Forelimb muscle (tissue), 1 donor: Measurements from ENCODE around the gene CLSTN2. TPM values are rescaled to one million over a fixed set of nuclear protein-coding genes. Genes with fewer than 3 reads are reported as not detected.

Experiments used
- DNase-seq: peaks from one replicate; pipeline ENCODE4 v3.0.0-alpha.2; 2013; ENCODE audit warnings: low read depth
- polyA plus RNA-seq: library from polyadenylated mRNA; unstranded; fragments of 120-200 nt; gene quantifications from one replicate; pipeline ENCODE4 v1.2.1, GENCODE V29; 2013; ENCODE audit not compliant: insufficient read length

The CLSTN2 gene
- polyA plus RNA-seq, 1 donor = 2.1 TPM

DNA sequence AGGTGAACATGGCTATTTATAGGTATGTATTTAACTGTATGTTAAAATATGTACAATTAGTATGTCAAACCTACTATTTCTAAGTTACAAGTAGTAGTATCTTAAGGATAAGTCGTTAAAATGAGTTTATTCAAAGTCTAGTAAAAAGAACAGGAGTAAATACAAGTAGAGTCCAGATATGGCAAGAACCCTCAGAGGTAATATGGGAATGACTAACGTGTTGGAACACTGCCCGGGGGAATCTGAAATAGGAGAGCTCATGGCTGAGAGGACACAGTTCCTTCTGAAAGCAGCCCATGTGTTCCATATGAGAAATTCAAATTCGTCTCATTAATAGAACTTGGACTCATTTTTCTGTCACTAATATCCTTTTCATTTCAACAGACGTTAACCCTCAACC, 158.8 kb downstream of the CLSTN2 start:
- DNase-seq = peak; percentile 80

DNA sequence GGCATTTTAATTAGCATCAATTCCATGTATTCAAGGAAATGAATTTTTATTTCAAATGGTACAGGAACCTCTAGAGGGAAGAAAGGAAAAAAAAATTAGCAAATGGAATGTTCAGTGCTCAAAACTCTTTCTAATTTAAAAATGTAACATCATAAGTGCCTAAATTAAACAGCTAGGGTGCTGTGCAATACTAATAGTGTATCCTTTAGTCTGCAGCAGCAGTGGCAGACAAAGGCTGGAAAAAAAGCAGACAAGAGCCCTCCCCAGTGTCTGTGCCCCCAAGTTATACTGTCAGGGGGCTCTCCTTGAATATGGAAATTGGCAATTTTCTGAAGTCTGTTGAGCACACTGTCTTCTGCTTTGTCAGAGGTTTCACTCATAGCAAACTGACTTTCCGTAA, 159.5 kb downstream of the CLSTN2 start:
- DNase-seq = no peak

DNA sequence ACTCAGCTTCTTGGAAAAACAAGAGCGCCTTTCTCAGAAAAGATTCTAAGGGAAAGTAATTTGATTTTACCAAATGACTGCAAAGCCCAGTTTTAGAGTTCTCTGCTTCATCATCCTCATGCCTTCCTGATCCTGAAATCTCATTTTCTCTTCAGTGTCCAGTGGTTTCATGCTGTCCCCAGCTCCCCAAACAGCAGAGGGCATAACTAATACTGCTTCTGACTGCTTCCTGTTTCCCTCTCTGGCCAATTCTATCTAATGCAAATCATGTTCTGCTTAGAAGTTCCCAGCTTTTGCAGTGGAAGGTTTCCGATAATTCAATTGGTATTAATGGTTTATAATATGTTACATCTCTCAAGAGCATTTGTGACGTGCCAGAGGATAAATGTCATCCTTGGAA, 161.1 kb downstream of the CLSTN2 start:
- DNase-seq = no peak

DNA sequence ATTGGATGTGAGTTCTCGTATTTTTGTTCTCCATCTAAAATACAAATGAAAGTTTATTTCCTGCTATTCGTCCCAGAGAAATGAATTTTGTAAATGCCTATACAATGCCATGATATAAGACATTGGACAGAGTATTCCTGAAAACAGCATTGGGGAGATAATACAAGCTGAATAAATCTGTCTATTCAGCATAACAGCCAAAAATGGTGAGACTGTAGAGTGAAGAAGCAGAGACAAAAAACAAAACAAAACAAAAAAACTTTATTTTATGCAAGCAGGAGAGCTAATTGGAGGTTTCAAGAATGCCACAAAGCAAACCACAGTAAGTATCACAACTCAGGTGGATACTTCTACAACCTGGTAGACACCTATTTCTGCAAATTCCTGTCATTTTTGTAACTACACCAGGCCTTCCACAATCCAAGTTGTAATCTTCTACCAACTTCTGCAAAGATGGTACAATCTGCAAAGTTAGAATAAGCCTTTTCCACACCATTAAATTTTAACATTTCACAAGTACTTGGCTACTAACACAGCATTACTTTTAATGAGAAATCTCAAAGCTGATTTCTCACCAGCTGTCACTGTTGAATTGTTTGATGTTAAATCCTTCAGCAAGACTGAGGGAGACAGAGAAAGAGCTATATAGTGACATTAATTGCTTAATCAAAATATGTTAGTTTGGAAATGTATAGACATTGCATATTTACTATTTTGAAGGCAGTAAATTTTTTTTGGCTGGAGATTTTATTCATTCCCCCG, 163.1 kb downstream of the CLSTN2 start:
- no peak for DNase-seq

DNA sequence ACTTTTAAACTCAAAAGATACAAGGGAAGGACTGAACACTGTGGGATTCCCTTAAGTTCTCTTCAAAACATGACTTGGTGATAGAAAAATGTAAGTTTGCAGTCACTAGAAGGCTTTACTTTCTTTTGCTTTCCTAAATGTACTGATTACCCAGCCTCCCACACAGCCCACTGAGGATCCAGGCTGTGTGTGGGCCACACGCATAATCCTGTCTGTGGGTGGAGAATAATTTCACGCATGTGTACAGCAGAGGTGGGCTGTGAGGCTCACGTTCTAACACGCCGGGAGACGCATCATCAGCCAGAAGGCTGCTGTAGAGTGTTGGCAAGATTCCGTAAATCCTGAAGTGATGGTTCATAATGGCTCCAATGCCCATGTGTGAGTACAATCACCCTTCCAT, 165.5 kb downstream of the CLSTN2 start:
- no peak for DNase-seq

DNA sequence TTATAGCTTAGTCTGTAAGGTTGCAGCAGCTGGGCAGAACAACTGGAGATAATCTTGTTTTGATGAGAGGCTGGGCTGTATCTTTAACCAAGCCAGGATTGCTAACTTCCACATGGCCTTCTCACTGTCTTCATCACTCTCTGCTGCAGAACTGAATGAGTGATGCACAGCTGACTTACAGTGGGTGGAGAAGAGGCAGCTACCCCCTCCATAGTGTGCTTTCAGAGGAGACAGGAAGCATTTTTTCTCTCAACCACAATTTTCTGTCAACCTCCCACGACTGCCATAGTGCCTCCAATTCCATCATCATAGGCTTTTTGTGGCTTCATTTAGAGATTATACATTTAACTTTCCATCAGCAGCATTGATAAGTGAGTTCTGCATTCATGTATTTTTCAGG, 168.2 kb downstream of the CLSTN2 start:
- no peak for DNase-seq

DNA sequence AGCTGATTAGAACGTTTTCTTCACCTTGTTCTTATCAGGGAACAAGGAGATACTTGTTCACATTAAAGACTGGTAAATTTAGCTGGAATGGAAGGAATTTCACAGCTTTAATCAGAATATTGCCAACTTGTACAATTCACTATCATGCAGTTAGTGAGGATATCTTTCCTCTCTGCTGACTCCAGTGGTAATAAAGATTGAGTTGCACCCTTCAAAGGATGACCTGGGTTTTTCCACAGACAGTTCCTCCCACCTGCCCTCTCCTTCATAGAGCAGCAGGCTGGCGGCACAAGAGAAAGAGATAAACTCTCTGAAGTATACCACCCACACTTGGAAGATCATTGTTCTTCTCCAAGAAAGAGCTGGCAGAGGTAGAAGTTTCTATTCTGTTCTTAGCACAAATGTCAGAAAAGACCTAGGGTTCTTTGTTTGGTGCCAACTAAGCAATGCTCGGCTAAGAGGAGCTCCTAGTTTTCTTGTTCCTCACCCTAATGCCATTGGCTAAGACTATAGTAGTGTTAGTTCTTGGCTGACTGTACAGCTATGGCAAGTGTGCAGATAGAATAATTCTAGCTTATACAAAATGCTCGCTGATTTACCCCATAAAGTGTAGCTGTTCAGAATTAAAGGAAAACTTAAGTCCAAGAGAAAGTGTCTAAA, 169.1 kb downstream of the CLSTN2 start:
- DNase-seq = no peak

DNA sequence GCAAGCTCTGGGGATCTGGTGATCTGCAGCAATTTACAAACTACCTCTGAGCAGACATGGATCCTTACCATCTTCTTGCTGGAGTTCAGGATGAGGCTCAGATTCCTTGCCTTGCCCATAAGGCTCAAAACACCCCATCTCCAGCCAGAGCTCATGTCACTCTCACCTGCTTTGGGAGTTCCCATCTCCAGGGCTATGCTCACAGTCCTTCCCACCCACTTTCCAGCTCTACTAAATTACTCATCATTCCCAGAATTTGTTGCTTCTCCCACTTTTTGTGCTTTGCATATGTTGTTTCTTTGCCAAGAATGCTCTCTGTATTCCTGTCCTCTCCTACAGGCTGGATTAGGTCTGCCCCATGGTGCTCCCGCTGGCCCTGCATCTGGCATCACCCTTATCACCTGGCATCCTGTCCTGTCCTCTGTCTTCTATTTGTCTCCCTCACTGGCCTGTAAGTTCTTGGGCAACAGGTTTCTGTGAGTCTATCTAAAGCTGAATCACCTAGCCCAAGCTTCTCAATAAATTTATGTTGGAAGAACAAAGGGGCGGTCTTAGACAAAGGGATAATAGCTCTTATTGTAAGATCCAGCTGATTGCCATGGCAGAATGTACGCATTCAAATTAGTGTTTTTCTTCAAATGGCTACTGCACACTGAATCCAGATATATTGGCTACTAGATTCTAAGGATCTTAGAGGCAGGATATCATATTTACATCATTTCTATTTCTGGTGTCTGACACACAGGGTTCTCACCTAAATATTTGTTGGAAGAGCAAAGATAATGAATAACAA, 179.2 kb downstream of the CLSTN2 start:
- no peak for DNase-seq

DNA sequence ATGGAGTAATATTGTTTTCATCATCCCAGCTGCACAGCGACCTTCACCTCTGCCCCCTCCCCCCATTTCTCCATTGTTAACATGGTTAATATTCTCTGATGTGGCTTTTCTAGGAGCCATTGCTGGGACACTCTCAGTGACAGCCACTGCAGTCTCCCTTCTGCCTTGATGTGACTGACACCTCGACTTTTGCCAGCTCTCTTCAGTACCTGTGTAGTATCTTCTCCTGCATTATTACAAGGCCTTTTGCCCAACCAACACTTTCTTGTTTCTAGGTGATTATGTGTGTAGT, 179.8 kb downstream of the CLSTN2 start:
- no peak for DNase-seq

DNA sequence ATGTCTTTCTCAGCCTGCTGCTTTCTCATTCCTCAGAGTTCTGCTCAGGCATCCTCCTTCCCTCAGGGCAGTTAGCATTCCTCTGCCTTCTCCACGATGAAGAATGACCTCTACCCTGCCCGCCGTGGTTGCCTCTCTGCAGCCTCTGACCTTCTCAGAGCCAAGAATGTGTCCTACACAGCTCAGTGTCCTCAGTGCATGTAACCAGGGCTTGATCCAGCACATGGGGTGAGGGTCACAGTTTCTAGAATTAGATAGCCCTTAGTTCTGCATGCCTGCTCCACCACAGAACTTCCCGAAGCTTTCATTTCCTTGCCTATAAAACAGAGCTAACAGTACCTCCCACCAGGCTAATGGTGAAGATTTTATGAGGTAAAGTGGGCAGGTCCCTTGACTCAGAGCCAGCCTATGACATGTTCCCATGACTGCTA, 182.1 kb downstream of the CLSTN2 start:
- DNase-seq = no peak

DNA sequence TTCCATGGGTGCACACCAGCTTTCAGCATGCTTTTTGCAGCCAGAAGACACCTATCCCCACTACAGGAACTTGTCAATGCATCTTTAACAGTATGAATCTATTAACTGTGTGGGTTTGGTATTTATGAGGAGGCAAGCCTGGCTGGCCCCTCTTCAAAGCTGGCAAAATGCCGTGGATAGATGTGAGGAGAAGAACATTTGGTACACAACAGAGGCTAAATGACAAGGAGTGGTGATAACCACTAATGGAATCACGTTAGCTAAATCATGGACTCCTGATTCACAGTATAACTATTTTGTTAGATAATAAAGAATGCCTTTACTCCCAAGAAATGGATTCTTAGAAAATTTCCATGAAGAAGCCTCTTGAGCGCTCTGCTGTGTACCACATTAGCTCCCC, 187.2 kb downstream of the CLSTN2 start:
- DNase-seq = no peak

DNA sequence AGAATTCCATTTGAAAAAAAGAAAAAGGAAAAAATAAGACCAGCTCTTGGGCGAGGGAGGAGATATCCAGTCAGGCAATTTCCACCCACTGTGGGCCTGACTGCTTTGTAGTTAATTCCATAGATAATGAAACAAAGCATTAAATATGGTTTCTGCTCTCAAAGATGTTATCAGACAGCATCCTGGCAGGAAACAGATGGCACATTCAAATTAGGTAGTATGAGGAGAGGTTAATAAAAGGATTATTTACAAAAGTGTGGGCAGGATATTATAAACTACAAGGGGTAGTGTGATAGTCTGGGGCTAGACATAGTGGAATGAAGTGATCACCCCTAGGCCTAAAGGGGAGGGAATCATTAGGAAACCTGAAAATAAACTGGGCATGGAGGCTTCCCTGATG, 193.2 kb downstream of the CLSTN2 start:
- no peak for DNase-seq

DNA sequence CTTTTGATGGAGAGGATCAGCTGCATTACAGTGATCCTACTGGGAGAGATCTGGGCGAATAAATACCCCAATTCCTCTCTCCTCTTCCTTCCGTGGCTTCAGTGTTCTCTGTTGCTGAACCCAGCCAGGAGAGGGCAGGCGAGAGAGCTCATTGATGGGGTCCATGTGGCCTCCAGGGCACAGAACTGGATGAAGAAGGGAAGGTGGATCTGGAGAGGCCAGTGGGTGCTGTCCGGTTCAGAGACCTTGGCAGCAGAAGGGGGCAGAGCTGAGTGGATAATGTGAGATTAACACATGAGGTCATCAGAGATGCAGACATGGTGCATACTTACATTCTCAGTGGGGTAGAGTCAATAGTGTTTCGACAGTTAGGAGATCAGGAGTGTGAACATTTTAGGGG, 193.6 kb downstream of the CLSTN2 start:
- DNase-seq = no peak

DNA sequence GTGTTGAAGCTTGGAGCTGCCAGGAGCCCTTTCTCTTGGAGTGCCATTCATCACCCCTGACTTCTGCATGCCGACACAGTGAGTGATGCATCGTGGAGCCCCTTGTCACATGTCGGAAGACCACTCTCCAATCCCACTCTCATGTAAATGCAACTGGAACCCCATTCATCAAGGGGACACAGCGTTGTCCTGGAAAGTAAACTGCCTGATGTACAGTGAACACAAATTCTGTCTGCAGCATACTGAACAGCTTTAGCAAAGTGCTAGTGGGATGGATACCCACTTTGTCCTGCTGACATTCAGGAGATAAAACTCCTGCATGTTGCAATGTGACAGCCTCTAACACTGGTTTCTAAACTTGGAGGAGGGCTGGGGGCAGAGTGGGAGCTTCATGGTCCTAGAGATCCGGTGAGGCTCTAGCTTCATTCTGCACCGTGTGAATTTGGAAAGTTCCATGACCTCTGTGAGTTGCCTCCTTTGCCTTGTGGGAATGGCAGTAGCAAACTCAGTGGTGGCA, 194.8 kb downstream of the CLSTN2 start:
- no peak for DNase-seq

DNA sequence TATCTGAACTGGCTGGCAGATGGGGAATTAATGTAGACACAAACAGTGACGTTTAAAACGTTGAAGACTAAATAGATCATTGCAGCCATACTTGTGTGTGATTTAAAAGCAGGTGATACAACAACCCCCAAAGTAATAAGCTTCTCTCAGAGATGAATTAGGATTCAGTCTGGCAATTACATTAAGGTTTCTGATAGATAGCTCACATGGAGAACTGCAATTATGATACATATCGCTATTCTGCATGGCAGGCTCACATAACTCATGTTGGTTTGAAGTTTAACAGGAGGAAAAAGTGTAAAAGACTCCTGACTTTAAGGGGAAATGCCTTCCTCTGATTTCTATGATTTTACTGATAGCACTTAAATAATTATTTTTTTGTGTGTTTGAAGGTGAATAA, 196.9 kb downstream of the CLSTN2 start:
- DNase-seq = no peak

DNA sequence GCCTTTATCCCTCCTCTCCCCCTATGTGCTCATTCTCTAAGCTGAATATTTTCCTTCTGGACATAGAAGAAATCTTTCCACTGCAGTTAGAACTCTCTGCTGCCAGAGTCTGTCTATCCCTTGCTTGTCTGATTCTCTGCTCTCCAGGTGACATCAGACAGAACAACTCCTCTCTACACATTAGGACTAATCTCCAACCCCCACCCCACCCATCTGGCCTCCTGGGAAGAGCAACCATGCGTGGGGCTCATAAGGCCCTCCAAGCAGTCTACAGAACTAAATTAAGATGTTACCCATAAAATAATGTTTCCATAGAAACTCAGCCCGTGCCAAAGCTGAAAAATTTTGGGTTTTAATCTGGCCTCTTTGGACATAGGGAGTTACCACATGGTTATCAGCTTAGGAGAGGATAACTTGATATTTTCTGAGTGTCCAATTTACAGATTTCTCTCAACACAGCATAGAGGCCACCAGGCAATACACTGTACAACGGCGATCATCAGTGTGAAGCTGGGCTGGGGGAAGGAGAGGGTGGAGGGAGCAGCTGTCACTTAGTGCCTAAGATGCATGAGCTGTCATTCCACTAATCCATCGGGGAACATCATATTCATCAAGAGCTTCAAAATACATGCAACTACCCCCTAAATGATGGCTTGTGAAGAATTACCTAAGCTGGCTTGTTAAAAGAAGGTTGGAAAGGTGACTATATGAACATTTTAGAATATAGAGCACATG, 199.4 kb downstream of the CLSTN2 start:
- DNase-seq = no peak

DNA sequence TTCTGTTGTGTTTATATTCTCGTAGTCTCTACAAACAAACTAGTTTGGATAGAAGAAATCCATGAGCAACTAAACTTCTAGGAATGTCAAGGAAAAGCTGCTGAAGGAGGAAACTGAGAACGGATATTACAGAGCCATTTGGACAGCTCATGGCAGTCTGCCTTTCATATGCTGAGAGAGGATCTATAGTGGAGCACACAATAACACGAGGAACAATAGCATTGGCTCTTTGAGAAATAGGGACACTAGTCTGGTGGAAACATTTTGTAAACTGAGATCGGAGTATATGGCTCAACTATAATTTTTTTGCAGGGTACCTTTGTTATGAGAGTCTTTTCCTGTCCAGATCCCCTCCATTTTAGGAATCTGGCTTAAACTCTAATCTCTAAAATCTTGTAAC, 200.5 kb downstream of the CLSTN2 start:
- no peak for DNase-seq

DNA sequence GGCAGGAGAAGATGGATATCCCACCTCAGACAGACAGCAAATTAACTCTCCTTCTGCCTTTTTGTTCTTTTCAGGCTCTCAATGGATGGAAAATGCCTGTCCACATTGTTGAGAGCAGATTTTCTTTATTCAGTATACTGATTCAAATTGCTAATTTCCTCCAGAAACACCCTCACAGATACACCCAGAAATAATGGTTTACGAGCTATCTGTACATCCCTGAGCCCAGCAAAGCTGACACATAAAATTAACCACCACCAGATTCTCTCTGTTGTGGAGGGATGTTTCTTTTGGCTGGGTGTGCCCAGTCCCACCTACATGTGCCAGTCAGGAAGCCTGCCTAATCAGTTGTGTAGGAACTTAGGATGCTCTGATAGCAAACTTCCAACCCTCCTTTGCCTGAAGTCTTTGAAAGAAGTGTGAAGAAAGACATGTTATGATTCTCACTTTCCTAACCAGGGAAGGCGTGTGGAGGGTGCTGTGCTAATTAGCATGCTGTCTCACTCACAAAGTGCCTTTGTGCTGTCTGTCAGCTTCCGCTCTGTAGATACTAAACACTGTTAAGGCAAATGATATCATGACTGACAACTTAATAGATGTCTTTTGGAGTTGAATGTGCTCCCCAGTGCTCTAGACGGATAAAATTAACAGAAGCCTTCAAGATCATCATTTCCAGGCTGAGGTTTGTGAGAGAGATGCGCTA, 208.5 kb downstream of the CLSTN2 start:
- no peak for DNase-seq

DNA sequence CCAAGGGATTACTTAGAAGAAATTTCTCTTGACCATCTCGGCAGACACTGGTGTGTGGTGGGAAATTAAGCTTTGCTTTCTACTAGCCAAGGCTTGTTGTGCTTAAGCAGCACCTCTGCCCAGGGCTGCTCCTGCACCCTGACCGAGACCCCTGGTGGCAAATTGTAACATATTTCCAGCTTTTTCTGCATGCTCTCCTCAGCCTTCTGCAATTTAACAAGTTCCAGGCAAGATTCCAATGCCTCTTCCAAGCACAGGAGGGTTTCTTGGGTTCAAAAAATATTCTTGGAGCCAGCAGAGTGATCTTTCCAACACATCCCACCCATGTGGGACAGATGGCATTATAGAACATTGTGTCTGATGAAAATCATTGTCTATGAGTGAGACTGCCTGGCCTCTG, 210.5 kb downstream of the CLSTN2 start:
- DNase-seq = no peak

DNA sequence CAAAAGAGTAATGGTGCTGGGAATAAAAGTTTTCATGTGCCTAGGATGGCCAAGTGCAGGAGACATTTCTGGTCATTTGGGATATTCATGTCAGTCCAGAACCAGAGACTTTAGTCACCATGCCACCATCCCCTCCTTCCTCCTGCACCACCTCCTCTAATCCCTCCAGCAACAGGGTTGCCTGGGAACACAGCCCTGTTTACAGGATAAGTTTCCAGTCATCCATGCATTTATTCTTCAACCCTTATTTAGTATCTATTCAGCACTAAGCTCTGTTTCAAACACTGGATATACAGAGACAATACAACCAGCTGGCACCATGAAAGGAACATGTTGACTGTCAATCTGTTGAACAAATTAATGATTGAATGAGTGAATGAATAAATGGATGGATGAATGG, 211.7 kb downstream of the CLSTN2 start:
- DNase-seq = no peak

DNA sequence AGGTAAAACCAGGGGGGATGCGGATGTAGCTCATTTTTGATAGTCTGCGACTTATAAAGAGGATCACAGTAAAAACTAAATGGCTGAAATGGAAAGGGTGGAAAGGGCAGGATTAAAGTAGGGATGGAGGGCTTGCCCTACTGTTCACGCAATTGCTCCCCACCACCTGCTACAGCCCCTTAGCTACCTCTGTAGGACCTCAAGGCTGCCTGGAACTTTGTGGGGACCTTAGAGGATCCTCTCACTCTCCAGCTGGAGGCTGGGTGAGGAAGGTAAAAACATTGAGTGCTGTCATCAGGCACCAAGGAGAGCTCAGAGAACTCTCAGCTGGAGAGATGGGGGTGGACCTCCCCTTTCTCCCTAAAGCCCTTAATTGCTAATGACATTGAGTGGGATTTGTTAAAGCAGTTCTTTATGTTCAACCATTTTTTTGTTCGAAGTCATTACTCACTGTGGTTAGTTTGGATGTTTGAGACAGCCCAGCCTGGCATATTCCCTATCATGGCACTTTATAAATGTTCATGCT, 213.0 kb downstream of the CLSTN2 start:
- no peak for DNase-seq
